Activated naive CD4-positive, alpha-beta T cell treated with anti-CD3 and anti-CD28 coated beads, Interleukin-2, amount 50 U/mL, for 24 hours (primary cell): Measurements from ENCODE around the gene TPH1.
"Not testable (repeated sequence)": the region's sequence is repeated elsewhere in the genome, so short reads cannot be mapped to it uniquely, and the experiment has no call there.

Source experiments
- H3K27ac Mint-ChIP-seq: one replicate; pipeline ENCODE4 v1.8.0; 2021; ENCODE audit warnings: mild to moderate bottlenecking, mixed read lengths
- H3K27me3 Mint-ChIP-seq: one replicate; pipeline ENCODE4 v1.8.0; 2021; ENCODE audit warnings: mixed read lengths
- H3K36me3 Mint-ChIP-seq: one replicate; pipeline ENCODE4 v1.8.0; 2021; ENCODE audit warnings: mixed read lengths
- H3K4me1 Mint-ChIP-seq: one replicate; pipeline ENCODE4 v1.8.0; 2021; ENCODE audit warnings: mixed read lengths
- H3K4me3 Mint-ChIP-seq: one replicate; pipeline ENCODE4 v1.8.0; 2021; ENCODE audit warnings: mild to moderate bottlenecking, mixed read lengths
- H3K9me3 Mint-ChIP-seq: one replicate; pipeline ENCODE4 v1.8.0; 2021; ENCODE audit warnings: mixed read lengths

TPH1 gene

DNA sequence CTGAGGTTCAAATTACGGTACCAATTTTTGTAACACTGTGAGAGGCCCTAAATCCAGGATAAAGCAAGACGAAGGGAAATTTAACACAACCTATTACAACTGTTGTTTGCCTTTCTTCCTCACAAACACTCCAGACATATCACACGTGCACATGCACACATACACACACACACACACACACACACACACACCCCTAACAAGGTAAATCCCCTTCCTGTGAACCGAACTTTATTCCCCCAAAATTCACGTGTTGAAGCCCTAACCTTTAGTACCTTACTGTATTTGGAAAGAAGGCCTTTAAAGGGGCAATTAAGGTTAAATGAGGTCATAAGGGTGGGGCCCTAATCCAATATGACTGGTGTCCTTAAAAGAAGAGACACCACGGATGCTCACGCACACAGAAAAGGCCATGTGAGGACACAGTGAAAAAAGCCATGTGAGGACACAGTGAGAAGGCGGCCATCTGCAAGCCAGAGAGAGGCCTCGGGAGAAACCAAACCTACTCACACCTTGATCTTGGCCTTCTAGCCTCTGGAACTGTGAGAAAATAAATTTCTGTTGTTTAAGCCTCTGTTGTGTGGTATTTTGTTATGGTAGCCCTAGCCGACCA is 35.0 kb downstream of the TPH1 start:
- H3K9me3 Mint-ChIP-seq, result no peaks in the 10 kb centered on the region

DNA sequence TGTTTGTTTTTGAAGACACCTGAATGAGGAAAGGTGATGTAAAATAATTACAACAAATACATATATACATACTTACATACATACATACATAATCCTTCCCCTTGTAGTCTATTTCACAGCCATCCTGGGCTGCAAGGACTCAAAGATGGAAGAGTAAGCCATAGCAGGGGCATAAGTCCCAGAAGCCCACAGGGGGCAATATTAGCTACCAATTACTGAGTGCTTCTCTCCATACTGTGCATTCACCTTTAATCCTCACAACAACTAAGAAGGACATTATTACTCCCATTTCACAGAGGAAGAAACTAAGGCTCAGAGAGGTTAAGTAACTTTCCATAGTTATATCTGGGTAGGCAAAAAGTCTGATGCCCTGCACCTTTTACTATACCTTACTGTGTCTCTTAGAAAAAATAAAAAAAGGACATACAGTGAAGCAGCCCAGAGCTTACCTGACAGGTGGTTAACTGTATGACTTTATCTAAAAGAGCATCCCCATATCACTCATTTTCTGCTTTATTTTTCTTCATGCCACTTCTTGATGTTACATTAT is 35.9 kb downstream of the TPH1 start:
- no peak overlapping the region for H3K4me3 Mint-ChIP-seq

More for the DNA sequence above, 35.0 kb downstream of the TPH1 start:
- Mint-ChIP-seq H3K27ac (peak overlapping the region; percentile 5), H3K36me3 (no peaks in the 10 kb centered on the region), H3K4me3 (peak overlapping the region; percentile 98), H3K4me1 (peaks cover 39% of the 10 kb centered on the region), H3K27me3 (no peaks in the 10 kb centered on the region)

DNA sequence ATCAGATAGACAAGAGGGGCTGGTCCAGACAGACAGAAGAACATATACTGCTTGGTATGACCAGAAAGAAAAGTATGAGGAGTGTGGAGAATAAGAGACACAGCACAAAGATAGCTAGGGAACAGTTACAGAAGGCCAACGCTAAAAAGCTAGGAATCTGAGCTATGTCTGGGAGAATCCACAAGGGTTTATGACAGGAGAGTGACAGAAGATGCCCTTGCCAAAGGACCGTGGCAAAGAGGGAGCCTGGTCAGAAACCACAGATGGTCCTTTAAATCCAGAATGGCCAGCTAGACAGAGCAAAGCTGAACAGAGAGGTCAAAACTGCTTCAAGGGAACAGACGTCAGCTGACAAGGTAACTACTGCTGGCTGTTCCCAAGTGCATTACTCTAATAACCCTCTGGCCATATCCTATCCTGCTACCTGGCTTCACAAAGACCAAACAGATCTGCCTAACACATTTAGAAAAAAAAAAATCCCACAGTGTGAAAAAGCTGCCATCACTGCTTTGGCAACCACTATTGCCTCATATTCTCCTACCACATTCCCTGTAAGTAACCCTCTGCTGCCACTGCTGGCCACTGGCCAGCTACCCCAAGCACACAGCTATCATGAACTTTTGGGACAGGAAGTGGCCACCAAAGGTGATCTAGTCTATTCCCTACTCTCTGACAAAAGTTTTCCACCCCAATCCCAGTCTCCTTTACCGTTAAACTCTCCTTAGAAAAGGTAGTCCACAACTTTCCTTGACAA is 40.5 kb downstream of the TPH1 start:
- Mint-ChIP-seq H3K27ac (no peak overlapping the region), H3K27me3 (no peaks in the 10 kb centered on the region), H3K9me3 (no peaks in the 10 kb centered on the region), H3K4me1 (peaks cover 1% of the 10 kb centered on the region), H3K36me3 (peaks cover 7% of the 10 kb centered on the region), H3K4me3 (no peak overlapping the region)

More for the DNA sequence above, 35.9 kb downstream of the TPH1 start:
- Mint-ChIP-seq H3K27me3 (no peaks in the 10 kb centered on the region), H3K27ac (peak overlapping the region; percentile 31), H3K4me1 (peaks cover 35% of the 10 kb centered on the region), H3K9me3 (no peaks in the 10 kb centered on the region), H3K36me3 (peaks cover 5% of the 10 kb centered on the region)

- Mint-ChIP-seq H3K27ac (no peak overlapping the region), H3K36me3 (peaks cover 16% of the 10 kb centered on the region), H3K4me1 (peaks cover 13% of the 10 kb centered on the region), H3K4me3 (no peak overlapping the region), H3K27me3 (no peaks in the 10 kb centered on the region), H3K9me3 (no peaks in the 10 kb centered on the region)
These were observed 44.9 kb downstream of the TPH1 start for GRCh38 chr11:18001191-18001590.

DNA sequence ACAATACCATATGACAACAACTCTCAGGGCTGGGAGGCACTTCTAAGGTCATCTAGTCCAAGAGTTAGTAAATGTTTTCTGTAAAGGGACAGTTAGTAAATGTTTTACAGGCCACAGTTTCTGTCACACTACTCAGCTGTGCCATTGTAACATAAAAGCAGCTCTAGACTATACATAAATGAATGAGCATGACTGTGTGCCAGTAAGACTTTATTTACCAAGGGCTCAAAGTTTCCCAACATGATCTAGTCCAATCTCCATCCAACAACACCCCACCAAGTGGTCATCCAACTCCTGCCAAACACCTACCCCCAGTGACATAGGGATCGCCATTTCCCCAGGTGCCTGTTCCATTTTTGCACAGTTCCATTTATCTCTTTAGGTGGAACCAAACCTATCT is 45.3 kb downstream of the TPH1 start:
- no peaks in the 10 kb centered on the region for H3K9me3 Mint-ChIP-seq
- peaks cover 13% of the 10 kb centered on the region for H3K4me1 Mint-ChIP-seq
- H3K4me3 Mint-ChIP-seq, result no peak overlapping the region
- H3K27me3 Mint-ChIP-seq, result no peaks in the 10 kb centered on the region
- no peak overlapping the region for H3K27ac Mint-ChIP-seq
- H3K36me3 Mint-ChIP-seq, result peaks cover 17% of the 10 kb centered on the region

DNA sequence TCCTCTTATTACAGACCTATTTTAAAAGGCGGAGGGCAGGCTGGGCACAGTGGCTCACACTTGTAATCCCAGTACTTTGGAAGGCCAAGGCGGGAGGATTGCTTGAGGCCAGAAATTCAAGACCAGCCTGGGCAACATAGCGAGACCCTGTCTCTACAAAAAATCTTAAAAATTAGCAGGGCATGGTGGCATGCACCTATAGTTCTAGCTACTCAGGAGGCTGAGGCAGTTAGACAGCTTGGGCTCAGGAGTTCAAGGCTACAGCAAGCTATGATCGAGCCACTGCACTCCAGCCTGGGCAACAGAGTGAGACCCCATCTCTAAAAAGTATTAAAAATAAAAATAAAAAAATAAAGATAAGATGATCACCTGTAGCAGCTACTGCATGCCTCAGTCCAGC is 45.9 kb downstream of the TPH1 start:
- not testable (repeated sequence) for H3K4me3 Mint-ChIP-seq, H3K27me3 Mint-ChIP-seq, H3K27ac Mint-ChIP-seq, H3K9me3 Mint-ChIP-seq
- H3K4me1 Mint-ChIP-seq, result peaks cover 13% of the 10 kb centered on the region
- H3K36me3 Mint-ChIP-seq, result peaks cover 15% of the 10 kb centered on the region
